T-helper 2 cell (primary cell): ENCODE results near the gene GPD2.
A peak's percentile ranks its signal among the peaks of the same experiment; 100 is the strongest.
"Not testable (repeated sequence)": the region's sequence is repeated elsewhere in the genome, so short reads cannot be mapped to it uniquely, and the experiment has no call there.

Experiments
- DNase-seq, 5 experiments: peaks; one replicate each; pipeline versions ENCODE4 v3.0.0 to v3.0.0-alpha.2; 2012 to 2022

The GPD2 gene

GRCh38 chr2:156476021-156476849 lies 40.1 kb downstream of the GPD2 start:
- DNase-seq: peak in 1 of 5 experiments; percentile 81

DNA sequence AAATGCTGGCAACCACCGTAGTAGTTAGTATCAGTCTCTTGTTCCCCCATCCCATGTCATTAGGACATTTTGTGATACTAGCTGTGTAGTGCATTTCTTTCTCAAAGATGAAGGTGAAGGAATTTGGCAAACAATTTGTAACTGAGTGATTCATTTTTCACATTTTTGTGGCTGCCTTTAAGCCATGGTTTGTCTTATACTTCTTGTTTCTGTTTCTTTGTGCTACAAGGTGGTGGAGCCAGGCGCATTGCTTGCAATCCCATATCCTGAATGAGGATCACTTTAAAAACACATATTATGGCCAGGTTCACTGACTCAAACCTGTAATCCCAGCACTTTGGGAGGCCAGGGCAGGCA lies 40.6 kb downstream of the GPD2 start:
- peak in 1 of 5 experiments; percentile 81 for DNase-seq

- DNase-seq: peak in 2 of 5 experiments; percentile 55 to 57
Observed at GRCh38 chr2:156480376-156480775, 44.2 kb downstream of the GPD2 start.

- no peak for DNase-seq
Observed at GRCh38 chr2:156481312-156481711, 45.1 kb downstream of the GPD2 start.

GRCh38 chr2:156483741-156484173 lies 47.6 kb downstream of the GPD2 start:
- DNase-seq: peak in 1 of 5 experiments; percentile 85

GRCh38 chr2:156486147-156486546 lies 50.0 kb downstream of the GPD2 start:
- no peak for DNase-seq

- DNase-seq: no peak
Observed at GRCh38 chr2:156486614-156487013, 50.4 kb downstream of the GPD2 start.

DNA sequence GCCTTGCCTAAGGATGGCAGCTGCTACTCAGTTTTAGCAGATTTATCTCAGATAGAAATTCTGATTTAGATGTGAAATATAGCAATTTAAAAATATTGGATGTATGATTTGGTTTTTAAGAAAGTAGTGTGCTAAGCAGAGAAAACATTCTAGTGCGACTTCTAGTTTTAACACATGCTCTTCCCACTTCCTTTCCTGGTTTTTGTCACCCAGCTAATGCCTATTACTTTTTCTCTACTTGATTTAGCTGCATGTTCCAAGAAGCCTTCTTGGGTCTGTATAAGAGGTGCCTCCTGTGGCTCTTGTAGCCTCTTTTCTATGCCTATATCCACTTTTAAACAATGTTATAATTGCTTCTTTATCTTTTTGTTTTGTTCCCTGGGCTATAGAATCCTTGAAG lies 53.0 kb downstream of the GPD2 start:
- peak in 1 of 5 experiments; percentile 35 for DNase-seq

DNA sequence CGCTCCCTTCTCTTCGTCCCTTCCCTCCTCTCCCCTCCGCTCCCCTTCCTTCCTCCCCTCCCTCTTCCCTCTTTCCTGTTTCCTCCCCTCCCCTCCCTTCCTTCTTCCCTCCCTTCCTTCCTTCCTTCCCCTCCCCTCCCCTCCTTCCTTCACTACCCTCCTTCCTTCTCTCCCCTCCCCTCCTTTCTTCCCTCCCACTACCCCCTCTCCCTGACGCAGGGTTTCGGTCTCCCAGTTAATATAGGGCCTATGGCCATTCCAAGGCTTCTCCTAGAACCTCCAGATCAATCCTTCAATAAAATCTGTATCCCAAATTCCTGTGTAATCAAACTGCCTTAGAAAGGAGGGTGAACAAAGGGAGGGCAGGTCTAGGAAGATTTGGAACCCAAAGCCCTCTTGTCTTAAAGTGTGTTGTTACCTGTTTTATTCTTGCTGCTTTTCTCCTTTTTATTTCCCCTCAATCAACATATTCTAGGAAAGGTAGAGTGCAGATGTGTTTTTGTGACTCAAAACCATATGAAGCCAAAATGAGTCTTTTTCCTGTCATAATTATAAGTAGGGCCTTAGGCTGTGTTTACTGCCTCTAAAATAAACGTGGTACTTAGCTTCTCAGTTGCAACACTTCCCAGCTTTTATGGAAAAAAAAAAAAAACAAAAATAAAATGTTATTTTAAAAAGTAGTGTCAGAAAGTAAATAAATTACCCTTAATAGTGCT lies 53.7 kb downstream of the GPD2 start:
- DNase-seq: peak in 1 of 5 experiments; percentile 48

DNA sequence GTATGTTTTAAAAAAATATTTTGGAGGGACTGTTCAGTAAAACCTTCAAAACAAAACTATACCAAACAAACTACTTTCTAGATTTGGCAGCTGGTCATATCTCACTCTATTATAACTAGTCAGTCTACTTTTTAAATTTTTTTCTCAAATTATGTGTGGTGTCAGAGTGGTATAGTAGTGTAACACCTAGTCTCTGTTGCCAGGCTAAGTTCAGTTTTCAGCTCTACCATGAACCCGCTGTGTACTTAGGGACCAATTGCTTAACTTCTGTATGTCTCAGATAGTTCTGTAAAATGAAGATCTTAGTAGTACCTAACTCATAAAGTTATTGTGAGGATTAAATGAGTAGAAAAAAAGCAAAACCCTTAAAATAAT lies 54.3 kb downstream of the GPD2 start:
- DNase-seq: no peak

- no peak for DNase-seq
Observed at GRCh38 chr2:156491176-156491575, 55.0 kb downstream of the GPD2 start.

DNA sequence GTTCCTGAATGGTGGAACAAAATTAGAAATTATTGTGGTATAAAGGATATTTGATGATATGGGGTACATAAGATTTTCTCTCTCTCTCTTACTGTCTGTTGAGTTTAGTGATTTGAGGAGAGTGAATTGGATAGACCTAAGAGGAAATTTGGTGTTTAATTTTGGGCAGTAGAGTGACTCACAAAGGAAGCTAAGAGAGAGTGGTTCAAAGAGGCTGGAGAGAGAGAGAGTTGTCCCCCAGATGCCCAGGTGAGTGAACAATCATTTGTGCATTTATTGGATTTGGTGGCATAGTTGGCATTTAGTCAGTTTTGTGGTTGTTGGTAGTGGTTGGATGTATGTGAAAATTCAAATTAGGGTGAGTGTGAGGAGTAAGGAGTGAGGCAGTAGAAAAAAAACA lies 56.8 kb downstream of the GPD2 start:
- DNase-seq: no peak

DNA sequence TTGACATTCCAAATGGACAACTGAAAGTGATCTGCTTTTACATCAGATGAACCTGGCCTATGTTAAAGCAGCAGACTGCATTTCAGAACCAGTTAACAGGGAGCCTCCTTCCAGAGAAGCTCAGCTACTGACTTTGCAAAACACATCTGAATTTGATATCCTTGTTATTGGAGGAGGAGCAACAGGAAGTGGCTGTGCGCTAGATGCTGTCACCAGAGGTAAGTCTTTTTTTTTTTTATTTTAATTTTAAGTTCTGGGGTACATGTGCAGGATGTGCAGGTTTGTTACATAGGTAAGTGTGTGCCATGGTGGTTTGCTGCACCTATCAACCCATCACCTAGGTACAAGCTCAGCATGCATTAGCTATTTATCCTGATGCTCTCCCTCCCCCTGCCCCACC lies 59.8 kb downstream of the GPD2 start:
- DNase-seq: peak in 1 of 5 experiments; percentile 64

DNA sequence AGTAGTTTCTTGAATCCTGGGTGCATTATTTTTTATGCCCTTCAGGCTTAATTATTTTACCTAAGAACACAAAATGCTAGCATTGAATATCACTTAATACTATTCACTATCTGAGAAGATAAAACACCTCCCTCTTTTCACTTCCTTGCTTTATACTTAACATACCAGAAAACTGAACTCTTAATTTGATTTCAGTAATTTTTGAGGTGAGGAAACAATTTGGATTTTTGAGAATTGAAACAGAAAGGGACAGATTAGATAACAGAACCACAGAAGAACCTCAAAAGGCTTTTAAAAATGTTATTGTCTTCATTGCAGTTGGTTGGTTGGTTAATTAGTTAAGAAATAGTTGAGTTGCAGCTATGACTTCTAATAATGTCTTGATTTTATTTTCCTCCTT lies 69.5 kb downstream of the GPD2 start:
- peak in 1 of 5 experiments; percentile 48 for DNase-seq

GRCh38 chr2:156511122-156511521 lies 74.9 kb downstream of the GPD2 start:
- DNase-seq: no peak

GRCh38 chr2:156511803-156512202 lies 75.6 kb downstream of the GPD2 start:
- no peak for DNase-seq

GRCh38 chr2:156512451-156512850 lies 76.3 kb downstream of the GPD2 start:
- no peak for DNase-seq

- DNase-seq: no peak
Observed at GRCh38 chr2:156513219-156513618, 77.0 kb downstream of the GPD2 start.

GRCh38 chr2:156517419-156517818 lies 81.2 kb downstream of the GPD2 start:
- DNase-seq: no peak

DNA sequence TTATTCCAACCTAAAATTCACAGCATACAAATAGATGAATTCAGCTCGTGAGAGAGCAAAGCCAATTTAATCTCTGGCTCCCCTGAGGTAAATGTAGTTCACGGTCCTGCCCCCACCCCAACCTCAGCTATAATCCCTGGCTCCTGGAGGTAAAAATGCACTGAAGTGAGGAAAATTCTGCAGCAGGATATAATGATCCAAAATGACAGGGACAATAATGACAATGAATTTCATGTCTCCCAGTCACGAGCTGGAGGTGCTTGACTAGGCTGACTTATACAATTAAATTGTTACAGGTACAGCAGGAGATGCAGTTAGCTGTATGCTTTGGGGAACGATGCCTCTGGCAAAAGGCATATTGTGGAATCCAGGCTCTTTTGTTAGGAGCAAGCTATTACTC lies 82.0 kb downstream of the GPD2 start:
- DNase-seq: no peak

DNA sequence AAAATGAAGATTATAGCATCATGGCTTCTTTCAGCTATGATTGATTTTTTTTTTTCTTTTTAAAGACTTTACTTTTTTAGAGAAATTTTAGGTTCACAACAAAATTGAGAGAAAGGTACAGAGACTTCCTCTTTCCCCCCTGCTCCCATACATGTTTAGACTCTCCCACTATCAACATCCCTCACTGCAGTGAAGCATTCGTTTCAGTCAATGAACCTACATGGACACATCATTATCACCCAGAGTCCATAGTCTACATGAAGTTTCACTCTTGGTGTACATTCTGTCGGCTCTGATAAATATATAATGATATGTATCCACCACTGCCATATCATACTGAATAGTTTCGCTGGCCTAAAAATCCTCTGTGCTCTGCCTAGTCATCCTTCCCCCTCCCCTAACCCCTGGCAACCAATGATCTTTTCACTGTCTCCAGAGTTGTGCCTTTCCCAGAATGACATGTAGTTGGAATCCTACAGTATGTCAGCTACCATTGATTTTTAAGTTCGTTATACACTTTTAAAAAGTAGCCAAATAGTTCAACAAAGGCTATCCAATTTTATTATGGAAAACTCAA lies 86.8 kb downstream of the GPD2 start:
- DNase-seq: no peak

DNA sequence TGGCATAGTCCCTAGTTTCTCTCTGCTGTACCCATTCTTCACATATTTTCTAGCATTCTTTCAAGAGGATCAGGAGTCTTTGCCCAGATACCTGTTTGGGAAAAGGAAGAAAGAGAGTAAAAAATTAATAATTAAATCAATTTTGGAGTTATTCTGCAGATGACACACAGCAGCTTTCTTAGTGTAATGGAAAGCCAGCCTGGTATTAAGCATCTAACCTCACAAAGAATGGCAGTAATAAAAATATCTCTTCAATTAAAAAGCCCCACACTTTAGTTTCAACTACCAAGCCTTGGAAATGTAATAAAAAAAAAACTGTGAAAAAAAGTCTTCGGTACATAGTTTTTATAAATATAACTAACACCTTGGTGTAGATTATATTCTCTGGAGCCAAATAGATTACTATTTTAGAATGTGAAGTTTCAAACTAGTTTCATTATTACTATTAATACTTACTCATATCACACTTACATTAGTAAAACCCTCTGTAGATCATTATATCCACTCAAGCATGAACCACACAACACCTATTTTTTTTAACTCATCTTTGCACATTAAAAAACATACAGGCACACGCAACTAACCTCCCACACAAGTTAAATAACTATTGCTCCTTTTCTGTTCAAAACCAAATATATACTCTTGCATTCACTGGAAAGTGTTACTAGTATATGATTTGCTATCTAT lies 90.9 kb downstream of the GPD2 start:
- peak in 1 of 5 experiments; percentile 72 for DNase-seq

DNA sequence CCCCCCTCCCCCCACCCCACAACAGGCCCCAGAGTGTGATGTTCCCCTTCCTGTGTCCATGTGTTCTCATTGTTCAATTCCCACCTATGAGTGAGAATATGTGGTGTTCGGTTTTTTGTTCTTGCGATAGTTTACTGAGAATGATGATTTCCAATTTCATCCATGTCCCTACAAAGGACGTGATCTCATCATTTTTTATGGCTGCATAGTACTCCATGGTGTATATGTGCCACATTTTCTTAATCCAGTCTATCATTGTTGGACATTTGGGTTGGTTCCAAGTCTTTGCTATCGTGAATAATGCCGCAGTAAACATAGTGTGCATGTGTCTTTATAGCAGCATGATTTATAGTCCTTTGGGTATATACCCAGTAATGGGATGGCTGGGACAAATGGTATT lies 92.4 kb downstream of the GPD2 start:
- not testable (repeated sequence) for DNase-seq
